ENCODE results near the gene FAF1.

- TF ChIP-seq FOXM1 (IDR thresholded peaks at IDR 0.05; ENCODE audit: borderline replicate concordance, low read depth) (no peak), TCF12 (IDR thresholded peaks at IDR 0.05; ENCODE audit: low read depth) (no peak), REST (IDR thresholded peaks at IDR 0.05; ENCODE audit: low read depth) (no peak), TAF1 (IDR thresholded peaks at IDR 0.05; ENCODE audit: low read depth) (no peak), NFIC (IDR thresholded peaks at IDR 0.05) (no peak), YY1 (IDR thresholded peaks at IDR 0.05; ENCODE audit: low read depth) (no peak), RAD21 (IDR thresholded peaks at IDR 0.05; ENCODE audit: low read depth) (no peak), CEBPB (IDR thresholded peaks at IDR 0.05) (no peak), EP300 (IDR thresholded peaks at IDR 0.05; ENCODE audit: borderline replicate concordance) (no peak), CREB1 (IDR thresholded peaks at IDR 0.05; ENCODE audit: low read depth) (no peak), TEAD4 (IDR thresholded peaks at IDR 0.05) (no peak), MAX (IDR thresholded peaks at IDR 0.05) (no peak), ZBTB7A (IDR thresholded peaks at IDR 0.05; ENCODE audit: low read depth) (no peak), EGR1 (IDR thresholded peaks at IDR 0.05) (no peak)
Observed at GRCh38 chr1:50497007-50497406, 463.1 kb downstream of the FAF1 start.
